ENCODE measurements around the gene ZFAND6.

The ZFAND6 gene

DNA sequence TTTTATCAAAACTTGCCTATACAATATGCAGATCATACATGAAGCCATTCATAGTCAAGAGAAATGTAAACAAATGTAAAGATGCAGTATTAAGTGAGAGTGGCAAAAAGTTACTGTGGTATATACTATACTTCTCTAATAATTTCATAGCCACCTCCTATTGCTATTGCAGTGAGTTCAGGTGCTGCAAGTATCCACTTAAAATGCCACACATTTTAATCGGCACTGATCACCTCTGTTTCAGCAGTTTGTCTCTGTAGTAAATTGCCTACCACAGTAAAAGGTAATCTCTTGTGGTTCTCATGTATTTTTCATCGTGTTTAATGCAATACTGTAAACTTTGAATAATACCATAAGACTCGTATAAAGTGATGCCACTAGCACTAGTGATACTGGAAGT, 72.9 kb downstream of the ZFAND6 start:
- ChIA-PET POLR2A (no interaction called here), CTCF (no interaction called here)
- DNase-seq (ENCODE audit: extremely low spot score): no peak
- no peak for TF ChIP-seq TARDBP (IDR thresholded peaks at IDR 0.05)
- TF ChIP-seq, protein P1, sequence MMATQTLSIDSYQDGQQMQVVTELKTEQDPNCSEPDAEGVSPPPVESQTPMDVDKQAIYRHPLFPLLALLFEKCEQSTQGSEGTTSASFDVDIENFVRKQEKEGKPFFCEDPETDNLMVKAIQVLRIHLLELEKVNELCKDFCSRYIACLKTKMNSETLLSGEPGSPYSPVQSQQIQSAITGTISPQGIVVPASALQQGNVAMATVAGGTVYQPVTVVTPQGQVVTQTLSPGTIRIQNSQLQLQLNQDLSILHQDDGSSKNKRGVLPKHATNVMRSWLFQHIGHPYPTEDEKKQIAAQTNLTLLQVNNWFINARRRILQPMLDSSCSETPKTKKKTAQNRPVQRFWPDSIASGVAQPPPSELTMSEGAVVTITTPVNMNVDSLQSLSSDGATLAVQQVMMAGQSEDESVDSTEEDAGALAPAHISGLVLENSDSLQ (IDR thresholded peaks at IDR 0.05): no peak
- TF ChIP-seq ARNT (IDR thresholded peaks at IDR 0.05): no peak
- TF ChIP-seq SP1 (IDR thresholded peaks at IDR 0.05): no peak
- TF ChIP-seq BHLHE40 (IDR thresholded peaks at IDR 0.05; ENCODE audit: borderline replicate concordance): no peak
- TF ChIP-seq HDGF (IDR thresholded peaks at IDR 0.05; ENCODE audit: borderline replicate concordance): no peak
- no peak for TF ChIP-seq ZNF384 (IDR thresholded peaks at IDR 0.05)
- no peak for TF ChIP-seq FOXM1 (IDR thresholded peaks at IDR 0.05; ENCODE audit: borderline replicate concordance)
- TF ChIP-seq LEF1 (IDR thresholded peaks at IDR 0.05; ENCODE audit: borderline replicate concordance): no peak
- TF ChIP-seq SUZ12 (IDR thresholded peaks at IDR 0.05): no peak
- TF ChIP-seq CTBP1 (IDR thresholded peaks at IDR 0.05; ENCODE audit: borderline replicate concordance): no peak
- no peak for TF ChIP-seq L3MBTL2 (conservative IDR thresholded peaks at IDR 0.05)
- no peak for TF ChIP-seq FOXK2 (IDR thresholded peaks at IDR 0.05)
- no peak for TF ChIP-seq FOXA1 (IDR thresholded peaks at IDR 0.05)
- no peak for TF ChIP-seq ELF4 (IDR thresholded peaks at IDR 0.05)
- TF ChIP-seq NFRKB (IDR thresholded peaks at IDR 0.05): no peak

DNA sequence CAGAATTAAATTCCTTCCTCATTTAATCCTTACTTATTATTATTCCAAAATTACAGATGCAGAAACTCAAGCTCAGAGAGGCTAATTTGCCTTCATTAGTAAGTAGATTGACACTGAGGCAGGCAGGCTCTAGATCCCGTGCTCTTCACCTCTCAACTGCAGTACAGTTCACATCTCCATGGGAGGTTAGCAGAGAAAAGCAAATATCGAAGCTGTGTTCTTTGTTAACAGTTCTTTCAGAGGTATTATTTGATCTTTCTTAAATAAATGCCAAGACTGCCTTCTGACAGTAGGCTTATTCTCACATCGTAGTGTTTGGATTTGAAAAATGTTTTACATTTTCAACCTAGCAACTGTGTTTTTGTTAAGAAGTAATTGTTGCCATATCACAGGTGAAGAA, 77.4 kb downstream of the ZFAND6 start:
- POLR2A ChIA-PET: interaction anchor here (1.0 kb wide), 1 partner anchor 16 kb away, joined by 4 read pairs; the partner anchor contains the start of gene FAH
- TF ChIP-seq FOXK2 (IDR thresholded peaks at IDR 0.05) (no peak), L3MBTL2 (conservative IDR thresholded peaks at IDR 0.05) (no peak), BHLHE40 (IDR thresholded peaks at IDR 0.05; ENCODE audit: borderline replicate concordance) (no peak), ZNF384 (IDR thresholded peaks at IDR 0.05) (no peak), LEF1 (IDR thresholded peaks at IDR 0.05; ENCODE audit: borderline replicate concordance) (no peak), ARNT (IDR thresholded peaks at IDR 0.05) (no peak), HDGF (IDR thresholded peaks at IDR 0.05; ENCODE audit: borderline replicate concordance) (no peak), FOXA1 (IDR thresholded peaks at IDR 0.05) (no peak), NFRKB (IDR thresholded peaks at IDR 0.05) (no peak), SP1 (IDR thresholded peaks at IDR 0.05) (no peak), SUZ12 (IDR thresholded peaks at IDR 0.05) (no peak)
- DNase-seq (ENCODE audit: extremely low spot score): no peak
- CTCF ChIA-PET: no interaction called here

DNA sequence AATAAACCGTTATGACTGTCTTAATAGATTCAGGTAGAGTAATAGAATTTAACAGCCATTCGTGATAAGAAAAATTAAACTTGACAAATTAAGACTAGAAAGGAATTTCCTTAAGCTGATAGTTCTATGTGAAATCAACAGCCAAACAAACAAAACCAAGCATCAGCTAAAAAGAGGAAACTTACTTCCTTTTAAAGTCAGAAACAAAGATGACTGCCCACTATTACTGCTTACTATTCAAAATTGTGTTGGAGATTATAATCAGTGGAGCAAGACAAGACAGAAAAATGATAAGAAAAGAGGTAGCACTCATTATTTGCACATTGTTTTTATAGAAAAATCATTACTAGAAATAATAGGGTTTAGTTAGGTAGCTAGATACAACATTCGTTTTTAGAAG, 79.5 kb downstream of the ZFAND6 start:
- ChIA-PET CTCF (interaction anchor here (0.7 kb wide), 2 partner anchors 12 to 841 kb away, joined by 3 read pairs; no protein-coding TSS in a partner anchor), POLR2A (no interaction called here)
- no peak for TF ChIP-seq FOXM1 (IDR thresholded peaks at IDR 0.05; ENCODE audit: borderline replicate concordance)
- TF ChIP-seq ZNF384 (IDR thresholded peaks at IDR 0.05): no peak
- TF ChIP-seq ARNT (IDR thresholded peaks at IDR 0.05): no peak
- no peak for TF ChIP-seq L3MBTL2 (conservative IDR thresholded peaks at IDR 0.05)
- no peak for TF ChIP-seq ELF4 (IDR thresholded peaks at IDR 0.05)
- no peak for TF ChIP-seq SP1 (IDR thresholded peaks at IDR 0.05)
- TF ChIP-seq CTBP1 (IDR thresholded peaks at IDR 0.05; ENCODE audit: borderline replicate concordance): no peak
- no peak for TF ChIP-seq FOXK2 (IDR thresholded peaks at IDR 0.05)
- TF ChIP-seq FOXA1 (IDR thresholded peaks at IDR 0.05): no peak
- TF ChIP-seq NFRKB (IDR thresholded peaks at IDR 0.05): no peak
- no peak for TF ChIP-seq HDGF (IDR thresholded peaks at IDR 0.05; ENCODE audit: borderline replicate concordance)
- TF ChIP-seq TARDBP (IDR thresholded peaks at IDR 0.05): no peak
- TF ChIP-seq, protein P1 (IDR thresholded peaks at IDR 0.05): no peak
- TF ChIP-seq SUZ12 (IDR thresholded peaks at IDR 0.05): no peak
- TF ChIP-seq LEF1 (IDR thresholded peaks at IDR 0.05; ENCODE audit: borderline replicate concordance): no peak
- TF ChIP-seq BHLHE40 (IDR thresholded peaks at IDR 0.05; ENCODE audit: borderline replicate concordance): no peak
- DNase-seq (ENCODE audit: extremely low spot score): no peak

DNA sequence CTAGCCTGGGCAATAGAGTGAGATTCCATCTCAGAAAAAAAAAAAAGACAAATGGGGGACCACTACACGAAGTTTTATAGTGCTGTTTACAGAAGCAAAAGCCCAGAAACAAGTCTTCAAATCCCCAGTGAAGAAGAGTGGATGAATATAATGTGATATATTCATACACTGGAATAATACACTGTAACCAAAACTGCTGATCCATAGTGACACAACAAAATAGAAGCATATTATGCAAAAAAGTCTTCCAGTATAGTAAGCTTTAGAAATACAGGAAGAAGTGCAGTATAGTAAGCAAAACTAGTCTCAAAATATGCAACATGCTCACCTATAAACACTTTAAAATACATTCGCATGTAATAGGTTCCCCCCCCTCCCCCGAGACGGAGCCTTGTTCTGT, 81.4 kb downstream of the ZFAND6 start:
- TF ChIP-seq ELF4 (IDR thresholded peaks at IDR 0.05) (no peak), SUZ12 (IDR thresholded peaks at IDR 0.05) (no peak), ZNF384 (IDR thresholded peaks at IDR 0.05) (no peak), FOXA1 (IDR thresholded peaks at IDR 0.05) (no peak), BHLHE40 (IDR thresholded peaks at IDR 0.05; ENCODE audit: borderline replicate concordance) (no peak), LEF1 (IDR thresholded peaks at IDR 0.05; ENCODE audit: borderline replicate concordance) (no peak), NFRKB (IDR thresholded peaks at IDR 0.05) (no peak), HDGF (IDR thresholded peaks at IDR 0.05; ENCODE audit: borderline replicate concordance) (no peak), SP1 (IDR thresholded peaks at IDR 0.05) (no peak), L3MBTL2 (conservative IDR thresholded peaks at IDR 0.05) (no peak), ARNT (IDR thresholded peaks at IDR 0.05) (no peak), TARDBP (IDR thresholded peaks at IDR 0.05) (no peak), FOXM1 (IDR thresholded peaks at IDR 0.05; ENCODE audit: borderline replicate concordance) (no peak), FOXK2 (IDR thresholded peaks at IDR 0.05) (no peak), CTBP1 (IDR thresholded peaks at IDR 0.05; ENCODE audit: borderline replicate concordance) (no peak)
- TF ChIP-seq, protein P1 (IDR thresholded peaks at IDR 0.05): no peak
- ChIA-PET POLR2A (interaction anchor here (1.6 kb wide), 1 partner anchor 11 kb away, joined by 6 read pairs; no protein-coding TSS in a partner anchor), CTCF (no interaction called here)
- DNase-seq (ENCODE audit: extremely low spot score): no peak

DNA sequence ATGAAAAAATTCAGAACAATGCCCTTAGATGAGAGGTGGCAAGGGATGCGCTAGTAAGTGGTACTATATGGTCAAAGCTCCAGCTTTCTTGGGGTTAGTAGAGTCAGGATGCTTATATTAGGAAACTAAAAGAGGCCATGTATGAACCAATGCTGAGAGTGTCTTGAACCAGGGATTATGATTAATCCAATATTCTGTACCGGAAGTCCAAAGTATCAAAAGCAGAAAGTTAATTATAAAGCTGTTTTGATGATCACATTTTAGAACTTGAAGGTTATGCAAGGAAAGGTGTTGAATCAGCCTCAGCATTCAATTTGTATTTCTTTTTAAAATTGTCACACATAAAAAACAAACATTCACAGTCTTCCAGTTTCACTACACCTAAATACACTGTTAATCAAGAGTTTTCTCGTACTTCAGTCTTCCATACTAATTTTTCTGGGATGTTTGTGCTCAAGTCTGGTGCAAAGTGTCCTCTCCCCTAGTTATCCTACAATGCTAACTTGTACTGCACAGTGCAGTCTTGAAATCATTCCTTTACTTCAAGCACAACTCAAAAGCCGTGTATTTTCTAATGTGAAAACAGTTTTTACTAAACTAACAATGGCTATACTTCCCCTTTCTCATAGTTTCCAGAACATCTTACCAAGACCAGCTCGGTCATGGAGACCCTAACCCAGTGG, 82.6 kb downstream of the ZFAND6 start:
- CTCF ChIA-PET: no interaction called here

More for the DNA sequence above, 82.6 kb downstream of the ZFAND6 start:
- POLR2A ChIA-PET: interaction anchor here (1.0 to 1.6 kb wide), 2 partner anchors 10 to 83 kb away, joined by 3 to 6 read pairs; partner anchors contain the start of gene ZFAND6
- no peak for DNase-seq (ENCODE audit: extremely low spot score)
- TF ChIP-seq CTBP1 (IDR thresholded peaks at IDR 0.05; ENCODE audit: borderline replicate concordance) (no peak), ZNF384 (IDR thresholded peaks at IDR 0.05) (no peak), FOXK2 (IDR thresholded peaks at IDR 0.05) (no peak), HDGF (IDR thresholded peaks at IDR 0.05; ENCODE audit: borderline replicate concordance) (no peak), BHLHE40 (IDR thresholded peaks at IDR 0.05; ENCODE audit: borderline replicate concordance) (no peak), TARDBP (IDR thresholded peaks at IDR 0.05) (no peak), SP1 (IDR thresholded peaks at IDR 0.05) (no peak), FOXA1 (IDR thresholded peaks at IDR 0.05) (no peak), L3MBTL2 (conservative IDR thresholded peaks at IDR 0.05) (no peak), SUZ12 (IDR thresholded peaks at IDR 0.05) (no peak), LEF1 (IDR thresholded peaks at IDR 0.05; ENCODE audit: borderline replicate concordance) (no peak), NFRKB (IDR thresholded peaks at IDR 0.05) (no peak), ELF4 (IDR thresholded peaks at IDR 0.05) (no peak), ARNT (IDR thresholded peaks at IDR 0.05) (no peak), FOXM1 (IDR thresholded peaks at IDR 0.05; ENCODE audit: borderline replicate concordance) (no peak)
- TF ChIP-seq, protein P1 (IDR thresholded peaks at IDR 0.05): no peak

All from HEK293T (cell line).